ENCODE measurements around the gene DYRK3.

- TF ChIP-seq CTCF (optimal IDR thresholded peaks at IDR 0.05 in 1 of 3, IDR thresholded peaks at IDR 0.05 in 1 of 3, conservative IDR thresholded peaks at IDR 0.05 in 1 of 3; ENCODE audit: extremely low read depth in 1 of 3, insufficient read depth in 2 of 3, low read length in 3 of 3): no peak
- no peak for TF ChIP-seq EZH2 (IDR thresholded peaks at IDR 0.05; ENCODE audit: low read length)
These were observed 46.8 kb upstream of the DYRK3 start for GRCh38 chr1:206588492-206588891.

All from keratinocyte (primary cell).